ENCODE results near the gene CDADC1.

Gene CDADC1

GRCh38 chr13:49247643-49248621 lies at the start of gene CDADC1:
Gene CDADC1 (plus strand): TSS chr13:49247925. CDS start chr13:49248038, 113 bp downstream.
- FAIRE-seq: peak; percentile 86

- no peak for FAIRE-seq
Observed at GRCh38 chr13:49206641-49207040, 41.1 kb upstream of the CDADC1 start.

GRCh38 chr13:49208619-49209018 lies 39.1 kb upstream of the CDADC1 start:
- FAIRE-seq: no peak

- FAIRE-seq: no peak
Observed at GRCh38 chr13:49210114-49210513, 37.6 kb upstream of the CDADC1 start.

- no peak for FAIRE-seq
Observed at GRCh38 chr13:49210669-49211068, 37.1 kb upstream of the CDADC1 start.

- FAIRE-seq: no peak
Observed at GRCh38 chr13:49213539-49213938, 34.2 kb upstream of the CDADC1 start.

GRCh38 chr13:49213997-49214916 lies 33.5 kb upstream of the CDADC1 start:
- FAIRE-seq: no peak

- FAIRE-seq: no peak
Observed at GRCh38 chr13:49214917-49215376, 32.8 kb upstream of the CDADC1 start.

- FAIRE-seq: no peak
Observed at GRCh38 chr13:49216334-49216733, 31.4 kb upstream of the CDADC1 start.

GRCh38 chr13:49217962-49218492 lies 29.7 kb upstream of the CDADC1 start:
- FAIRE-seq: no peak

GRCh38 chr13:49218493-49219051 lies 29.2 kb upstream of the CDADC1 start:
- FAIRE-seq: no peak

- no peak for FAIRE-seq
Observed at GRCh38 chr13:49219647-49220035, 28.1 kb upstream of the CDADC1 start.

GRCh38 chr13:49220036-49220855 lies 27.5 kb upstream of the CDADC1 start, which contains the start of gene MLNR:
Gene MLNR (plus strand): TSS chr13:49220338. CDS start chr13:49220338, 0 bp downstream.
- no peak for FAIRE-seq

GRCh38 chr13:49220856-49221589 lies 26.7 kb upstream of the CDADC1 start:
- no peak for FAIRE-seq

- FAIRE-seq: no peak
Observed at GRCh38 chr13:49221590-49221965, 26.1 kb upstream of the CDADC1 start.

- no peak for FAIRE-seq
Observed at GRCh38 chr13:49225223-49226042, 22.3 kb upstream of the CDADC1 start.

GRCh38 chr13:49226613-49227012 lies 21.1 kb upstream of the CDADC1 start:
- no peak for FAIRE-seq

- FAIRE-seq: no peak
Observed at GRCh38 chr13:49234741-49235140, 13.0 kb upstream of the CDADC1 start.

- FAIRE-seq: no peak
Observed at GRCh38 chr13:49235856-49236431, 11.8 kb upstream of the CDADC1 start.

GRCh38 chr13:49238621-49239020 lies 9.1 kb upstream of the CDADC1 start:
- FAIRE-seq: no peak
